NCI-H2171 treated with DMSO at 0.1 percent for 48 hours (cell line): ENCODE data around the gene SLC2A9.
"Not testable (repeated sequence)": the region's sequence is repeated elsewhere in the genome, so short reads cannot be mapped to it uniquely, and the experiment has no call there.

ENCODE experiments used
- DNase-seq: peaks from one replicate; lab custom pipeline; 2025; lab: John Stamatoyannopoulos, UW

Gene SLC2A9

GRCh38 chr4:9926586-9926985 is 94.7 kb downstream of the SLC2A9 start:
- no peak for DNase-seq

DNA sequence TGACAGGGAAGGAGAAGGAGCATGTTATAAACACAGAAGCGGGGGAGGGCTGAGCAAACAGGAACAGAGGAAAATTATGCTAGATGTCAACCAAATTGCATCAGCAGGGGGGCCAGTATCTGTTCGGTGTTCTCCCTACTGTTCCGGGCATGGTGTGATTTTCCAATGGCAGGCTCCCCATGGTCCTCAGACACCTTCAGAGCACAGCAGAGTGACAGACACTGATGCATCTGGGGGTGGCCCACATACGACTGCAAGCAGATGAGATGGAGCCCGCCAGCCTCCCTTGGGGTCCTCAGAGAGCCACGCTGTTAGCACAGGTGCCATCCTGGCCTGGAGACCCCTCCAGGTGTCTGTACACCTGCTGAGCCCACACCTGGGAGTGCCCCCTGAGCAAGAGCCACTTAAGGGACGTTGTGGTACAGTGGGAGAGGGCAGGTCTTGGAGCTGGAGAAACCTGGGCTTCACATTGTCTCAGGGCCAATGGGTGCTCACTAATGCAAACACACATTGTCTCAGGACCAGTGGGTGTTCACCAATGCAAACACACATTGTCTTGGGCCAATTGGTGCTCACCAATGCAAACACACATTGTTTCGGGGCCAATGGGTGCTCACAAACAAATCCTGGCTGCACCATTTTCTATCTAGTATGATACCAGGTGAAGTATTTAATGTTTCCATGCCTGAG is 95.4 kb downstream of the SLC2A9 start:
- DNase-seq, result peak; percentile 54

GRCh38 chr4:9924750-9925149 is 96.5 kb downstream of the SLC2A9 start:
- peak; percentile 88 for DNase-seq

GRCh38 chr4:9923195-9923812 is 98.0 kb downstream of the SLC2A9 start:
- DNase-seq, result peak; percentile 5

- no peak for DNase-seq
Measured at GRCh38 chr4:9921326-9921725, 100.0 kb downstream of the SLC2A9 start.

DNA sequence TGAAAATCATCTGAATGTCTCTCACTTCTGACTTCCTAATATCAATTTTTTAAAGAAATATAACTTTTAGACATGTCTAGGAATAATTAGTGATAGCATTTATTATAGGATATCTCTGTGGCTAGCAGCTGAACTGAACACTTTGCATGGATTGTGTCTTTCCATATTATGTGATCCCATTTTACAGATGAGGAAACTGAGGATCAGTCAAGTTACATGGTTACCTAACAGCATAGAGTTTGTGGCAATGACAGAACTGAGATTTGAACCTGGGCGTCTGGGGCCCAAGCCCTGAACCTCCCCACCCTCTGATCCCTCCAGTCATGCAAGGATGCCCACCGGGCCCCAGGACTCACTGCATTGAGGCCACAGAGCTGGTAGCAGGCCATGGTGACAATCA is 101.3 kb downstream of the SLC2A9 start:
- no peak for DNase-seq

GRCh38 chr4:9919047-9919446 is 102.2 kb downstream of the SLC2A9 start:
- DNase-seq, result no peak

- no peak for DNase-seq
Measured at GRCh38 chr4:9918484-9918883, 102.8 kb downstream of the SLC2A9 start.

DNA sequence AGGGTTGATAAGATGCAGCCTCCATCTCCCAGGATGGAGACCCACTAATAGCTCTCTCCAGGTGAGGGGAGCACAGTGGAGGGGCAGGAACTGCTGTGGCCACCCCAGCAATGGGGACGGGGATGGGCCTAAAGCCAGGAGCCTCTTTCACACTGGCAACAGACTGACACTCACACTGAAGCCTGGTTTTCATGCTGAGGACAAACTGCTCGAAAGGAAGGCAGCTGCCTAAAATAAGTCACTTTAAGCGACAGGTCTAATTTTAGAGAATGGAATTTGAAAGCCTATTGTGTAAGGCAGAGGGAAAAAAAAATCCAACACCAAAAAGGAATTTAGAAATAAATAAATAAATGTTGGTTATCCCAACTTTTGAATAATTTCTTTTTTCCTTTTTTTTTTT is 104.4 kb downstream of the SLC2A9 start:
- DNase-seq, result no peak

GRCh38 chr4:9916346-9916745 is 105.0 kb downstream of the SLC2A9 start:
- DNase-seq, result peak; percentile 25

DNA sequence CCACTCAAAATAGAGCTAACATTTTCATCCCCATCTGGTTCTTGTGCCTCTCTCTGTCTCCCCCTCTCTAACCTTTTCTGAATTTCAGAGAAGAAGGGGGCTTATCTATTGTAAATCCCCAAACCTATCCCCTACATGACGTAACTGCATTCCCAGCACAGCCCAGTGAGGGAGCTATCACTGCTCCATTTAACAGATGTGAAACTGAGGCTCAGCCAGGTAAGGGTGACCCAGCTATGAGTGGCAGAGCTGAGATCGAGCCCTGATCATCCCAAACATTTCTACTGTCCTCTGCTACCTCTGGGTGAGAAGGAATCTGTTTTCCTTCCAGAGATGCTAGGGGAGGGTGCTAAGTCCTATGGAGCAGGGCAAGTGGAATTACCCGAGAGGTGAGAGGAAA is 107.5 kb downstream of the SLC2A9 start:
- no peak for DNase-seq

DNA sequence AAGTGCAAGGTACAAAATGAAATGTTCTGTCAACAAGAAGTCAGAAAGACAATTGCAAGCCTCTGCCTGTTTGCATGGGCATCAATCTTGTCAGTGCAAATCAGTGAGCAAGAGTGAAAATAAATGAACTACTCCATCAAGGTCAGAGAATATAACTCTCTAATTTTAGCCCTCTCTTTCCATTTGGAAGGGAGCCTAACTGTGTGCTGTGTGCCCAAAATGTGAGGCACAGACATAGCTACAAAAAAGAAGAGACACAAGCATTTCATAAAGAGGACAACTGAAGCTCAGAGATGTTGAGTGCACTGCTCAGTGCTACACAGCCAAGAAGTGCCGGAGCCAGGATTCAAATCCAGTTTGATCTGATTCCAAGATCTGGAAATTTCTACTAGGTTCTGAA is 114.3 kb downstream of the SLC2A9 start:
- DNase-seq, result no peak

- no peak for DNase-seq
Measured at GRCh38 chr4:9904976-9905587, 116.2 kb downstream of the SLC2A9 start.

DNA sequence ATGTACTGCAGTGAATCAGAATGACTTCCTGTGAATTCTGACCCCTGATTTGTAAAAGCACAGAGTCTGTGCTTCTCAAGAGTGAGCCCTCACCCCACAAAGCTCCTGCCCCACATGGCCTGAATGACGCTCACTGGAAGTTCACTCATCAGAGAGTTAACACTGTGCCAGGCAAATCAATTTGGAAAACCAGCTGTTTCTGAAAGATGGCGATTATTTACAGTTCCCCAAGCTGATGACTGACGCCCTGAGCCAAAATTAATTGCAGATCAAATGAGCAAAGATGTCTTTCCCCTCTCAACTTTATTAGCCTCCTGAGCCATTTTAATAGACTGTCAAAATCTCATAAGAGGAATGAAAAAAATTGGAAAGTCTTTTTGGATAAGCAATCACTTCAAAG is 118.0 kb downstream of the SLC2A9 start:
- peak; percentile 62 for DNase-seq

- DNase-seq, result no peak
Measured at GRCh38 chr4:9901257-9901656, 120.0 kb downstream of the SLC2A9 start.

- not testable (repeated sequence) for DNase-seq
Measured at GRCh38 chr4:9900633-9901032, 120.7 kb downstream of the SLC2A9 start.

GRCh38 chr4:9899306-9900055 is 121.8 kb downstream of the SLC2A9 start:
- no peak for DNase-seq

- DNase-seq, result no peak
Measured at GRCh38 chr4:9898596-9899305, 122.5 kb downstream of the SLC2A9 start.

DNA sequence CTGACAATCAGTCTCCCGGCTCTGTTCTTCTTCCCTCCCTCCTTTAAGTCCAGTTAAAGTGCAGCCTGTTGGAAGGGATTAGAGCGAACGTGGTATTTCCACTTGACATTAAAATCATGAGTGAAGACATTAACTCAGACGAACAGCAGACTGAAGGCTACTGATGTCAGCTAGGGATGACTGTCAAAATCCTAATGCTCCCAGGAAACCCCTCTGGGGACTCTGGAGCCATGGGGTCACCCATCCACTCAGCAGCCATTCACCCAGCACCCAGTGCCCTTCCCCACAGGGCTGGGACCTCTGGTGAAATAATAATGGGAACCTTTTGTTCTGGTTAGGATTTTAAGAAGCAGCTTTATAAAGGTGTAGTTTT is 126.0 kb downstream of the SLC2A9 start:
- DNase-seq, result no peak

- peak; percentile 2 for DNase-seq
Measured at GRCh38 chr4:9894644-9895332, 126.5 kb downstream of the SLC2A9 start.

GRCh38 chr4:9893329-9894108 is 127.8 kb downstream of the SLC2A9 start:
- no peak for DNase-seq
